ENCODE results near the gene BFSP2.

GRCh38 chr3:133479401-133479800, 79.5 kb downstream of the BFSP2 start:
- TF ChIP-seq EZH2 (IDR thresholded peaks at IDR 0.05; ENCODE audit: borderline replicate concordance) (no peak), CTCF (IDR thresholded peaks at IDR 0.05; ENCODE audit: poor library complexity) (no peak)
